Endodermal cell (in vitro differentiated cells): Measurements from ENCODE around the gene RPS14. TPM values are rescaled to one million over a fixed set of nuclear protein-coding genes. Genes with fewer than 3 reads are reported as not detected.
A peak's percentile ranks its signal among the peaks of the same experiment; 100 is the strongest.
"Not testable (repeated sequence)": the region's sequence is repeated elsewhere in the genome, so short reads cannot be mapped to it uniquely, and the experiment has no call there.

Source experiments
- DNase-seq: peaks from one replicate; pipeline ENCODE4 v3.0.0-alpha.2; 2017
- H3K27ac ChIP-seq: 2 replicates; pipeline ENCODE4 v1.5.1; 2013; ENCODE audit warnings: mild to moderate bottlenecking, low read depth, low read length, moderate library complexity
- H3K27me3 ChIP-seq: 2 replicates; pipeline ENCODE4 v1.6.1; 2013; ENCODE audit warnings: mild to moderate bottlenecking, low read length, moderate library complexity; ENCODE audit not compliant: insufficient read depth, control insufficient read depth, poor library complexity, severe bottlenecking
- H3K36me3 ChIP-seq: 2 replicates; pipeline ENCODE4 v1.7.0; 2013; ENCODE audit warnings: mild to moderate bottlenecking, low read length, moderate library complexity; ENCODE audit not compliant: control insufficient read depth, insufficient read depth
- H3K4me1 ChIP-seq: one replicate; pipeline ENCODE4 v1.7.0; 2013; ENCODE audit warnings: low read length; ENCODE audit not compliant: control insufficient read depth, insufficient read depth
- H3K4me3 ChIP-seq: 2 replicates; pipeline ENCODE4 v1.5.1; 2013; ENCODE audit warnings: mild to moderate bottlenecking, low read length, moderate library complexity
- H3K9ac ChIP-seq: 2 replicates; pipeline ENCODE4 v1.6.1; 2013; ENCODE audit warnings: mild to moderate bottlenecking, low read length, moderate library complexity; ENCODE audit not compliant: poor library complexity, severe bottlenecking; ENCODE audit errors: extremely low read depth
- H3K9me3 ChIP-seq: 2 replicates; pipeline ENCODE4 v1.6.1; 2013; ENCODE audit warnings: mild to moderate bottlenecking, low read length, moderate library complexity; ENCODE audit not compliant: control insufficient read depth
- H3K27ac Mint-ChIP-seq: 2 replicates; pipeline ENCODE4 v1.8.0; 2020; ENCODE audit warnings: mixed read lengths
- H3K27me3 Mint-ChIP-seq: 2 replicates; pipeline ENCODE4 v1.8.0; 2021; ENCODE audit warnings: mild to moderate bottlenecking, mixed read lengths; ENCODE audit not compliant: insufficient read depth
- H3K36me3 Mint-ChIP-seq: 2 replicates; pipeline ENCODE4 v1.8.0; 2020; ENCODE audit warnings: low read depth, mixed read lengths
- H3K4me1 Mint-ChIP-seq: 2 replicates; pipeline ENCODE4 v1.8.0; 2020; ENCODE audit warnings: mixed read lengths
- H3K4me3 Mint-ChIP-seq: 2 replicates; pipeline ENCODE4 v1.8.0; 2020; ENCODE audit warnings: mild to moderate bottlenecking, moderate library complexity, mixed read lengths
- H3K9me3 Mint-ChIP-seq: 2 replicates; pipeline ENCODE4 v1.8.0; 2020; ENCODE audit warnings: mild to moderate bottlenecking, mixed read lengths
- WGBS, 2 experiments: methylation state at CpG; one replicate each; pipeline versions ENCODE4 v1.1.5 to v1.1.7; 2013; ENCODE audit warnings: missing lambda C conversion rate in 2 of 2, mixed read lengths in 1 of 2; ENCODE audit not compliant: insufficient coverage in 1 of 2, insufficient read length in 1 of 2; 5-methylcytosine and 5-hydroxymethylcytosine counted together
- total RNA-seq, 2 donors: library from RNA; stranded (reverse); fragmentation: NEBNext Ultra II Directional in 1 of 2; extraction: Animal tissue kit (Norgen Biotek cat#: 25700) in 1 of 2; gene quantifications; 2 replicates in 1 of 2; 3 replicates in 1 of 2; pipeline ENCODE4 v1.2.1, GENCODE V29; 2021
- TF ChIP-seq, protein P1 (sequence below): fragments of 200-600 bp; sonication (generic); conservative IDR thresholded peaks from 2 replicates; pipeline ENCODE4 v1.5.0; 2021; ENCODE audit warnings: antibody characterized with exemption, mild to moderate bottlenecking

The RPS14 gene
- total RNA-seq, 2 donors from 2014 or later = 2,313 to 2,316 TPM

DNA sequence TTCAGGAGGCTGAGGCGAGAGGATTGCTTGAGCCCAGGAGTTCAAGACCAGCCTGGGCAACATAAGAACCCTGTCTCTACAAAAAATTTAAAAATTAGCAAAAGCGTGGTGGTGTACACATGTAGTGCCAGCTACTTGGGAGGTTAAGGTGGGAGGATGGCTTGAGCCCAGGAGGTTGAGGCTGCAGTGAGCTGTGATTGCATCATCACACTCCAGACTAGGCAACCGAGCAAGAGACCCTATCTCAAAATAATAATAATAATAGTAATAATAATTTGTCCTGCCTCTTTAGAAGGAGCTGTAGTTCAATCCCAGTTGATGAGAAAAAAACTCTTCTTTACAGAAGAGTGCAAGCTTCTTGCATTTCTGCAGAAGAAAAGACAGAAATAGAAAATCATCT, 26.8 kb downstream of the RPS14 start:
- TF ChIP-seq, protein P1, sequence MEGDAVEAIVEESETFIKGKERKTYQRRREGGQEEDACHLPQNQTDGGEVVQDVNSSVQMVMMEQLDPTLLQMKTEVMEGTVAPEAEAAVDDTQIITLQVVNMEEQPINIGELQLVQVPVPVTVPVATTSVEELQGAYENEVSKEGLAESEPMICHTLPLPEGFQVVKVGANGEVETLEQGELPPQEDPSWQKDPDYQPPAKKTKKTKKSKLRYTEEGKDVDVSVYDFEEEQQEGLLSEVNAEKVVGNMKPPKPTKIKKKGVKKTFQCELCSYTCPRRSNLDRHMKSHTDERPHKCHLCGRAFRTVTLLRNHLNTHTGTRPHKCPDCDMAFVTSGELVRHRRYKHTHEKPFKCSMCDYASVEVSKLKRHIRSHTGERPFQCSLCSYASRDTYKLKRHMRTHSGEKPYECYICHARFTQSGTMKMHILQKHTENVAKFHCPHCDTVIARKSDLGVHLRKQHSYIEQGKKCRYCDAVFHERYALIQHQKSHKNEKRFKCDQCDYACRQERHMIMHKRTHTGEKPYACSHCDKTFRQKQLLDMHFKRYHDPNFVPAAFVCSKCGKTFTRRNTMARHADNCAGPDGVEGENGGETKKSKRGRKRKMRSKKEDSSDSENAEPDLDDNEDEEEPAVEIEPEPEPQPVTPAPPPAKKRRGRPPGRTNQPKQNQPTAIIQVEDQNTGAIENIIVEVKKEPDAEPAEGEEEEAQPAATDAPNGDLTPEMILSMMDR = no peak
- no peak overlapping the region for H3K4me3 Mint-ChIP-seq
- 42 to 100% methylated on average over 1 to 2 of the region's 3 CpGs for WGBS, 2 experiments
- H3K4me1 Mint-ChIP-seq = no peaks in the 10 kb centered on the region
- no peak overlapping the region for H3K4me3 ChIP-seq
- peaks cover 1% of the 10 kb centered on the region for H3K27me3 Mint-ChIP-seq
- peak; percentile 18 for DNase-seq
- no peaks in the 10 kb centered on the region for H3K36me3 ChIP-seq
- H3K27ac ChIP-seq = no peak overlapping the region
- H3K27ac Mint-ChIP-seq = no peak overlapping the region
- no peaks in the 10 kb centered on the region for H3K9me3 ChIP-seq
- H3K9me3 Mint-ChIP-seq = no peaks in the 10 kb centered on the region
- no peak overlapping the region for H3K9ac ChIP-seq
- no peaks in the 10 kb centered on the region for H3K4me1 ChIP-seq
- H3K36me3 Mint-ChIP-seq = no peaks in the 10 kb centered on the region
- H3K27me3 ChIP-seq = no peaks in the 10 kb centered on the region

DNA sequence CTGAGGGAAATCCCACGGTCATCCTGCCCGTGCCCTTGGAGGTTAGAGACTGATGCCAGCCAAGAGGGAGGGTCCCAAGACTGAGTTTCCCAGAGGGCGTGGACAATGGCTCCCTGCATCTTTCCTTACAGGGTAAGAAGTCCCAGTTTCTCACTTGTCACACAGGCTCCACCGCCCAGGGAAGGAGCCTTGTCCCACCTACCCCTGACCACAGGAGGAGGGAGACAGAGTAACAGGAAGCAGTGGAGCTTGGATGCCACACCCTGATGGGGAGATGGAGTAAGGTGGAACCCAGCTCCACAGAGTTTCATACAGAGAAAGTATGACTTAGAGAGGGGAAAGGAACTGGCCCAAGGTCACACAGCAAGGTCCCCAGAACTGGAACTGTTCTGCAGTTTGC, 27.5 kb downstream of the RPS14 start:
- Mint-ChIP-seq H3K27ac (no peak overlapping the region), H3K4me3 (no peak overlapping the region), H3K4me1 (no peaks in the 10 kb centered on the region), H3K27me3 (peaks cover 1% of the 10 kb centered on the region), H3K9me3 (no peaks in the 10 kb centered on the region), H3K36me3 (no peaks in the 10 kb centered on the region)
- TF ChIP-seq, protein P1 = no peak
- 56 to 90% methylated on average over 2 to 4 of the region's 4 CpGs for WGBS, 2 experiments
- no peaks in the 10 kb centered on the region for H3K27me3 ChIP-seq
- H3K36me3 ChIP-seq = no peaks in the 10 kb centered on the region
- H3K4me1 ChIP-seq = no peaks in the 10 kb centered on the region
- no peak overlapping the region for H3K4me3 ChIP-seq
- no peak overlapping the region for H3K9ac ChIP-seq
- H3K27ac ChIP-seq = no peak overlapping the region
- H3K9me3 ChIP-seq = no peaks in the 10 kb centered on the region
- DNase-seq = peak; percentile 50

DNA sequence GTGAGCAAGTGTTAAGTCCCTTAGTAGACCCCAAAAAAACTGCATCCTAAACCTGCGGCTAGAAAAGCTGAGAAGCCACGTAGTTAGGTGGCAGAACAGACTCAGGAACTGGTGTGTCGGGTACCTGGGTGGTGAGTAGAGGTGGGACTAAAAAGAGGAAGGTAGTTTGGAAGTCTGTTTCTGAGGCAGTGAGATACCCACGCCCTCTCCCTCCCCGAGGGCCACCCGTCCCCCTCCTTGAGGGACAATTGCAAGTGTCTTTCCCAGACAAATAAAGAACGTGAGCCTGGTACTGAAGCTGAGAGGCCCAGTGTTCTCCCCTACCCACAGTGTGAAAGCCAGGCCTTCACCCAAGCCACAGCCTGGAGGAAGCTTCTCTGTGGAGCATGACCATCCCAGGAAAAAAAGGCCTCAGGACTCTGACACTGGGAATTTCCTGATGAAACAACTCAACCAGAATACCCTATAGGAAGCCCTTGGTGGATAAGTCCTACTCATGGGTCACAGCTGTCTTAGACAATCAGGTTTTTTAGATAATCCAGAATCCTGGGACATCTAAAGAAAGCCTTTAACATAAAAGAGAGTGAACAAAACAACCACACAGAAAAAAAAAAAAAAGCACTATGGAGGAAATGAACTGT, 29.8 kb downstream of the RPS14 start:
- TF ChIP-seq, protein P1 = no peak
- H3K4me3 ChIP-seq = no peak overlapping the region
- H3K27ac ChIP-seq = no peak overlapping the region
- no peak overlapping the region for H3K9ac ChIP-seq
- Mint-ChIP-seq H3K9me3 (no peaks in the 10 kb centered on the region), H3K27me3 (peaks cover 4% of the 10 kb centered on the region), H3K4me3 (no peak overlapping the region), H3K27ac (no peak overlapping the region), H3K36me3 (no peaks in the 10 kb centered on the region), H3K4me1 (no peaks in the 10 kb centered on the region)
- H3K27me3 ChIP-seq = no peaks in the 10 kb centered on the region
- WGBS, 2 experiments = 82 to 84% methylated on average over 3 to 7 of the region's 7 CpGs
- no peaks in the 10 kb centered on the region for H3K9me3 ChIP-seq
- no peaks in the 10 kb centered on the region for H3K36me3 ChIP-seq
- DNase-seq = peak; percentile 41
- no peaks in the 10 kb centered on the region for H3K4me1 ChIP-seq

DNA sequence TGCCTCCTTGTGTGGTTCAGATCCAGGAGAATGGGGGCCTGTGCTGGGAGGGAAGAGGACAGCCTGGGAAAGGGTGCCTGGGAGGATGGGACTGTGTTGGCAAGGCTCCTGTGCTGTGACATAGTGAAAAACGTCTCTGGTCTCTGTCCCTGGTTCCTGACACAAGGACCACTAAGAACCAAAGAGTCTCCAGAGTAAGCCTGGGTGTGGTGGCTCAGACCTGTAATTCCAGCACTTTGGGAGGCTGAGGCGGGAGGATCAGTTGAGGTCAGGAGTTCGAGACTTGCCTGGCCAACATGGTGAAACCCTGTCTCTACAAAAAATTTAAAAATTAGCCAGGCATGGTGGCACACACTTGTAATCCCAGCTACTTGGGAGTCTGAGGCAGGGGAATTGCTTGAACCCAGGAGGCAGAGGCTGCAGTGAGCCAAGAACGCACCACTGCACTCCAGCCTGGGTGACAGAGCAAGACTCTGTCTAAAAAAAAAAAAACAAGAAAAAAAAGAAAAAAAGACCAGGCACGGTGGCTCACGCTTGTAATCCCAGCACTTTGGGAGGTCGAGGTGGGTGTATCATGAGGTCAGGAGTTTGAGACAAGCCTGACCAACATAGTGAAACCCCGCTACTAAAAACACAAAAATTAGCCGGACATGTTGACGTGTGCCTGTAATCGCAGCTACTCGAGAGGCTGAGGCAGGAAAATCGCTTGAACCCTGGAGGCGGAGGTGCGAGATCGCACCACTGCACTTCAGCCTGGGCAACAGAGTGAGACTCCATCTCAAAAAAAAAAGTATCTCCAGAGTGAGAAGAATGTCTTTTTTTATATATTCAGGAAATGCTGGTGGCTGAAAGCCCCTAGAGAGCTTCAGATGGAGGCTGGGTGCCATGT, 35.4 kb downstream of the RPS14 start:
- H3K4me3 ChIP-seq, H3K36me3 ChIP-seq: not testable (repeated sequence)

More for the DNA sequence above, 35.4 kb downstream of the RPS14 start:
- H3K27me3 ChIP-seq, H3K27ac Mint-ChIP-seq, H3K4me3 Mint-ChIP-seq, H3K27me3 Mint-ChIP-seq, H3K27ac ChIP-seq, H3K9ac ChIP-seq, DNase-seq, H3K4me1 ChIP-seq, H3K36me3 Mint-ChIP-seq, H3K9me3 ChIP-seq, H3K9me3 Mint-ChIP-seq: not testable (repeated sequence)
- 92 to 95% methylated on average over 14 to 16 of the region's 16 CpGs for WGBS, 2 experiments
- peaks cover 15% of the 10 kb centered on the region for H3K4me1 Mint-ChIP-seq
